ENCODE results near the gene ETDC.

GRCh38 chrX:135264206-135264605 lies 45.1 kb upstream of the ETDC start:
- TF ChIP-seq POLR2A (IDR thresholded peaks at IDR 0.05) (no peak), CTCF (IDR thresholded peaks at IDR 0.05) (no peak)

Data from prostate gland (tissue), 2 donors.